Measurements from ENCODE around the gene TWIST2.

The TWIST2 gene

DNA sequence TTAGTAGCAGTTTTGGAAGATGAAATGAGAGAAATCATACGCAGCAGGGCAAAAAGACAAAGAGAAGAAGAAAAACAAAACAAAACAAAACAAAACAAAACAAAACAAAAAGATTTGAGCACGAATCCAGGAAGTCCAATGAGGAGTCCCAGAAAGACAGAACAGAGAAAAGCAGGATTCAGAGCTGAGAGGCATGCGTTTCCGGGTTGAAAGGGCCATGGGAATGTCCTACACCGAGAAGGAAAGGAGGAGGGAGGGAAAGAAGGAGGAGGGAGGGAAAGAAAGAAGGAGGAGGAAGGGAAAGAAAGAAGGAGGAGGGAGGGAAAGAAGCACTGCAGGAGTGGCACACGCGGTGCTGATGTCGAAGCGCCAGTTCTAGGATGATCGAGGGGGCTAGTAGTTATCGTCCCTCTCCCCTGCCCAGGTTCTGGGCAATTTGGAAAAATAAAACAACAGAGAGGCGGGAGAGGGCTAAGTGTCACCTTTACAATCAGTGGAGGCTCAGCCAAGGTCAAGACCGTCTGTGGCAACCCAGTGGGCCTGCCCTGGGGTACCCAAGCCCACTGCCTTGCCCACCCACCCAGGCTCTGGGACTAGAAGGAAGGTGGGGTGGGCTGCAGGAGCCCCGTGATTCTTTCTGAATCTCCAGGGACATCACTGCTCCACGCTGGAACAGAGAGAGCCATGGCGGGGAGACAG is 68.4 kb downstream of the TWIST2 start:
- in situ Hi-C loops (cut with MboI; ENCODE audit: low sequenced_read_pairs), result no loop called here

DNA sequence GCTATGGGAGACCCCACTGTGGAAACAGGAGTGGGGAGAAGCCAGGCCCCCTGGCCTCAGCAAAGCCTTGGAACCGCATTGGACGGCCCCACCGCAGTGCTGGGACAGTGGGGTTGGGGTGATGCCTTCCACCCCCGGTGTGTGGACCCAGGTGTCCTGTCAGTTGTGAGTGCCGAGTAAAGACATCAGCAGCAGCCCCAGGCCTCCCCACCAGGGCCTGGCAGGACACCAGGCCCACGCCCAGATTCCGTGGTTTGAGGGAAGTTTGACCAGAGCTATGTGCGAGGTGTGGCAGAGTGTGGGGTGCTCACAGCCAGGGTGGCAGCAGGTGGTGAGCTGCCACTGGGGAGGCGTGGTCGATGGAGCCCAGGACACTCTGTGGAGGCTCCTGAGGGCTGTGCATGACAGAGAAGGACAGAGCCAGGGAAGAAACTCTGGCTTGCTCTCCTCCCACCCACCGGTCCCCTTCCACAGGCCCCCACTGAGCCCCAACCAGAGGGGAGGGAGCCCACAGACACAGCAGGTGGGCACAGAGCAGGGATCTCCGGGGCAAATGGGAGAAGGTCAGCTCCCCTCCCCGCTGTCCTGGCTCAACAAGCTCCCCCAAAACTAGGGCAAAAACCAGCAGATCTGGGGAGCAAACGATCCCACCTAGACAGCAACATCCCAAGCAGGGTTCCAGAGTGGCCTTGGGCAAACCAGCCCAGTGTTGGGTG is 69.1 kb downstream of the TWIST2 start:
- in situ Hi-C loops (cut with MboI; ENCODE audit: low sequenced_read_pairs), result no loop called here

GRCh38 chr2:238919307-238919706 is 71.4 kb downstream of the TWIST2 start:
- in situ Hi-C loops (cut with MboI; ENCODE audit: low sequenced_read_pairs), result no loop called here

DNA sequence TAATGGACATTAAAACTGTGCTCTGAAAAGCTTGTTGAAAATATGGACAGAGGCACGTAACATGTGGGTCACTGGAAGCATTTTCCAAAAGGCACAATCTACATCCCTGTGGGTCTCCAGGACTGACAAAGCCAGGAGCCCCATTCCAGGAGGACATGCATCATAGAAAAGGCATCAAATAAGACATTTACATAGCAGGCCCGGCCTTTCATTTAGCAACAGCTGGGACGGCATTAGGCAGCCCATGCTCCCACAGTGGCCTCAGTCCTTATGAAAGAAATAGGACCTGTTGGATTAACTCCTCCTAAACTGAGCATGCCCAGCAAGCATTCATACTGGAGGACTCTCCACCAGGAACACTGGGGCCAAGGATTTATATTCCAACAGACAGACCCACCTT is 72.2 kb downstream of the TWIST2 start:
- in situ Hi-C loops (cut with MboI; ENCODE audit: low sequenced_read_pairs), result no loop called here

DNA sequence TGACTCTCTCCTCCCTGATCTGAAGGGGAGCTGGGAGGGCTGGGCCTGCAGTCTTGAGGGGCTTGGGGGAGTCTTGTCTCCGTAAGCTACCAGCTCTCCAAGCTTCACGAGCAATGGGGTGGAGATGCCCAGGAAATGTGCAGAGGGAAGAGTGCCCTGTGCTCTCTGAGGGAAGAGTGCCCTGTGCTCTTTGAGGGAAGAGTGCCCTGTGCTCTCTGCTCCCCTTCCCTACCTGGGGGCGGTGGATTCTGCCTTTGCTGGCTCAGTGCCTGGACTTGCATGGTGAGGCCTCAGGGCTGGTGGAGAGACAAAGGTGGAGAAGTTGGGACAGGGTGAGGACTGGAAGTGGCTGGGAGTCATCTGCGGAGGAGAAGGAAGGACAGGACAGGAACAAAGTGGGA is 72.7 kb downstream of the TWIST2 start:
- in situ Hi-C loops (cut with MboI; ENCODE audit: low sequenced_read_pairs), result no loop called here

GRCh38 chr2:238921259-238921658 is 73.4 kb downstream of the TWIST2 start:
- in situ Hi-C loops (cut with MboI; ENCODE audit: low sequenced_read_pairs), result no loop called here

- in situ Hi-C loops (cut with MboI; ENCODE audit: low sequenced_read_pairs), result no loop called here
These were observed 73.9 kb downstream of the TWIST2 start for GRCh38 chr2:238921681-238922319.

DNA sequence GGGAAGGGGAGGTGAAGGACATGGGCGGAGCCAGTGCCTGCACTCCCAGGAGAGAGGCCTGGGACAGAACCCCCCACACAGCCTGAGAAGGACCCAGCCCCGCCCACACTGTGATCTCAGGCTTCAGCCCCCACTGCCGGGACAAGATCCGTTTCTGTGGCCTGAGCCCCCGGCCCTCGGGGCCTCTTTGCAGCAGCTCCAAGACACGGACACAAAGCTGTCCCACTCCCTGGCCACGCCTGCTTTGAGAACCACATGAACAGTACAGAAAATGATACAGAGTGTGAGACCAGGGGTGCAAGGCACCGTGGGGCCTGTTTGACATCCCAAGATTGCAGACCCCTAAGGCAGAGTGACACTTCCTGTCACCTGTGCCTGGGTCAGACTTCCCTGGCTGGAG is 74.5 kb downstream of the TWIST2 start:
- in situ Hi-C loops (cut with MboI; ENCODE audit: low sequenced_read_pairs), result no loop called here

DNA sequence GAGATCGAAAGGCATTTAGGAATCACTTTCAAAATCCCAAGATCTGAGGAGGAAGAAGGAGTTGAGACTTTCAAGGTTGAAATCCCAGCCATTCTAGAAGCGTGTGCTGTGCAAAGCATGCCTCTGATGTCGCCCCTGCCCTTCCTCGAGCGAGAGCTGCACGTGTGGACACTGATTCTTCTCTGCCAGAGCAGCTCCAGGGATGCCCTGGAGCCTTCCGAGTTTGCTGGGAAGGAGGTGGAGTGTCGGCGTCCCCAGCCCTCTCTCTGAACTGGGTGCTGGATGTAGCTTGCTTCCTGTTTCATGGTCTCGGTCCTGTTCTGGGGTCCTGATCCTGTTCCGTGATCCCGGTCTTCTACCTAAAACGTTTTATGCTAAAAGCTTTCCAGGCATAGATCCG is 76.1 kb downstream of the TWIST2 start:
- in situ Hi-C loops (cut with MboI; ENCODE audit: low sequenced_read_pairs), result no loop called here

GRCh38 chr2:238924796-238925195 is 76.9 kb downstream of the TWIST2 start:
- in situ Hi-C loops (cut with MboI; ENCODE audit: low sequenced_read_pairs), result no loop called here

DNA sequence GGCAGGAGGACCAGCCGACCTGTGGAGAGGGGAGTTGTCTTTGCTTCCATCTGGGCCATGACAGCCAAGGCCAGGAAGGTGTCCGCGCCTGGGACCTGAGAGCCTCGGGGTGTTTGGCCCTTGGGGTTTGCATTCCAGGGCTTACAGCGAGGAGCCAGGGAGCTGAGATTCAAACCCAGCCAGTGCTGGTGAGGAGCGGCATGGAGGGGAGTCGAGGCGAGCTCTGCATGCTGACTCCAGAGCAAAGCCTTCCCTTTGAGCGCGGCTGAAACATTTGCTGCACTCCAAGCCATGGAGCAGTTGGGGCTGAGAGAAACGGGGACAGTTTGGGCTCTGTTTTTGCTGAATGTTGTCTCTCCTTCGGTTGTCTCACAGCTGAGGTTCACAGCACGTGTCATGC is 77.4 kb downstream of the TWIST2 start:
- in situ Hi-C loops (cut with MboI; ENCODE audit: low sequenced_read_pairs), result no loop called here

DNA sequence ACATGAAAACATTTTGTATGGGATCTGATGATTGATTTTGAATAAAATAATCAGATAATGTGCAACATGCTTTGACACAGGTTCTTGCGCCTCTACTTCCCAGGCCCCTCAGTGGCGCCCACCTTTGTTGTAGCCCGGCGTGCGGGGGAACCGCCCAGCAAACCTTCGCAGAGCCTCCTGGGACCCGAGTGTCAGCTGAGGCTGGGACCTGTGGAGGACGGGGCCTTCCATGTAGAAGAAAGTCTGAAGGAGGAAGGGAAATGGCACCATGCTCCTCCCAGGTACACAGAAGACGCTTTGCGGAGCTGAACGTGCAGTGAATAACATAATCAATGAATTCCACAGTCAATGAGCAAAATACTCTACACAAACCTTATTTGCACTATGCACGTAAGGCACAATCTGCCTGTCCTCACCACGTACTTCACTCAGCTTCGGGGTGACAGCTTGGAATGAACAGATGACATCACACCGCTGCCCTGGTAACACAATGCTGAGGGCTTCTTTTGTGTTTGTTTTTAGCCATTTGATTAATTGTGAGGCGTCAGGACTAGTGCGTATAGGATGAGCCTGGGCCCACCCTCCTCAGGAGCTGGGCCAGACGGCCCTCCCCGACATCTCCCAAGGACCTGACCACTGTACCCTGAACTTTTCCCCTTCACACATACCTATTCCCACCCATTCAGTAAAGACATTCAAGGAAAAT is 78.1 kb downstream of the TWIST2 start:
- in situ Hi-C loops (cut with MboI; ENCODE audit: low sequenced_read_pairs), result no loop called here

DNA sequence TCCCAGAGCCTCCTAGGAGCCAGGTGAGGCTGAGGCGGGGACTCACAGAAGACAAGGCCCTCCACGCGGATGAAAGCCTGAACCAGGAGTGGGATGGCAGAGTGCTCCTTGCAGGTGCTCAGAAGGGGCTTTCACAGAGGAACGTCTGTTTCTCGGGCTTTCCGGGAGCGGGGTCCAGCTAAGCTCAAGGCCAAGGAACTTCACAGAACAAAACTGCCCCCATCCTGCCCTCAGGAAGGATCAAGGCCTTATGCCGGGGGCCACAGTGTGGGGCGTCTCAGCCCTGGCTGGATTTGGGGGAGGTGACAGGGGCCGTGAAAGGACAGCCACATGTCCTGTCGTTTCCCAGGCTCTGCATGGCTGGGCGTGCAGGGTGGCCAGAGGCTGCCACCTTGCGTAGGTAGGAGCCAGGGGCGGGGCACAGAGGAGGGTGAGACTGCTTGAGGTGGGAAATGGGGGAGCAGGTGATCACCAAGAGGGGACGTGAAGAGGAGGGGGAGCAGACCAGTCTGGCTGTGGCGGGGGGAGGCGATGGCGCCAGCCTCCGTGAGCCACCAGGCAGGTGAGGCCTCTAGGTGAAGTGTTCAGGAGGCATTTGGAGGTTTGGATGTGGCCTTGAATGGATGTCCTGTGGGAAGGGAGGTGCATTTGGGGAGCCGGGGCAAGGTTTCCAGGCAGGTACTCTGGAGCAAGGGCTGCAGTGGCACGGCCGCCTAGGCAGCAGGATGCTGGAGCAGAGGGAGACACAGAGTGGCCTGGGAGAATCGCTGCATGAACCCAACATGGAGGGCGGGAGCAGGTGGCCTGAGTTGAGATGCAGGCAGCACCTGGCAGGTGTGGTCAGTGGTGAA is 79.1 kb downstream of the TWIST2 start:
- in situ Hi-C loops (cut with MboI; ENCODE audit: low sequenced_read_pairs), result no loop called here

DNA sequence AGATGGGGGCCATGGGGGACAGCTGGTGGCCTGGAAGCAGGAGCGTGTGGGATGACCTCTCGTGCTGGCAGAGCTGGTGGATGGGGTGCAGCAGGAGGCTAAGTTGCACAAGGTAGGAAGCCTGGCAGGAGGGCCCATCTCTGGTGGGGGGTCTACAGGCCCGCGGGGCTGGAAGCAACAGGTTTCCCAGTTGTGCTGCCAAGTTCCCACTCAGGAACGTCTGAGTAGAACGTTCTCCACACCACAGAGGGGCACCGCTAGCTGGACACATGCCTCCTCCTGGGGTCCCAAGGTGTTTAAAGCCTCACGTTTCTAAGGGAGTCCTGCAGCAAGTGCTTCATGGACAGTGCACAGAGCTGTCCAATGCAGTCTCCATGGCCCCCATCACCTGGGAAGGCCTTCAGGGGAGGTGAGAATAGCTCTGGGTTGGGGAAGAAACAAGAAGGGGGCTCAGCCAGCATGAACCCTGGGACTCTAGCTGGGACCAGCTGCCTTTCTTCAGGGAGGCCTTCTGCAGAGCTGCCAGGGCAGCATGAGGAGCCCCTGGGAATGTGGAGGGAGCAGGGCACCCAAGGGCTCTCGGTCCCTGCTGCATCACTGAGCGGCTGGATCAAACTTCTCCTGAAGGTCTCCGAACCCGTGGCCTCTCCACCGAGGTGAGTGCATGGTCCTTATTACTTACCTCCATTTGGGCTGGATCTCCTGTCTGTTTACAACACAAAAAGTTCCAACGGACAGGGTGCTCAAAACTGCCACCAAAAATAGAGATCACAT is 80.0 kb downstream of the TWIST2 start:
- in situ Hi-C loops (cut with MboI; ENCODE audit: low sequenced_read_pairs), result no loop called here

DNA sequence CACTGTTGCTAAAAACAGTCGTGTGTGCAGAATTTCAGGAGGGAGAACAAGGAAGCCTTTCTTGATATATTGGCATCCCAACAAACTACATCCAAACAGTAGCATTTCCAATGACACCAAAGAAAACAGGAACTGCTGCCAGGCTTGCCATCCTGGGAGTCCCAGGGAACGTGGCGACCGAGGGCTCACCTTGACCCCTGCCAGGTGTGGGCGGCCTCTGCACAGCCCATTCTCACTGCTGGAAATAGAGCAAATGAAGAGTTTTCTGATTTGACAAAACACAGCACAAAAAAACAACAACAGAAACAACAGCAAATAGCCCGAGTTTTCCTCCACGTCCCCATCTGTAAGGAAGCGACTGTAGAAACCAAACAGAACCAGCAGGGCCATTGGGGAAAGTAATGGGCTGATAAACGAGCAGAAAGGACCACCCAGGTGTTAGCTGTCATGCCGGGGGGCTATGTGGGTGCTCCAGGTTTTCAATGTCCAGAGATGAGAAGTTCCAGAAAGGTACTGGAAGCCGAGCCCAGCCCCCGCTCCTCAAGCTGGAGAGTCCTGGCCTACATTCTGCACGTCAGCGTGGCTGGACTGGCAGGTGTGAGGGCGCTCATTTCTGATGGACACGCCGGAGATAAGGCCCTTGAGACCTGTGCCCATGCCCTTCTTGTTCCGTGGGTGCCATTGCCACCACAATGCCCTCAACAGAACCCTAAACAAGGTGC is 80.8 kb downstream of the TWIST2 start:
- in situ Hi-C loops (cut with MboI; ENCODE audit: low sequenced_read_pairs), result no loop called here

- in situ Hi-C loops (cut with MboI; ENCODE audit: low sequenced_read_pairs), result no loop called here
These were observed 81.6 kb downstream of the TWIST2 start for GRCh38 chr2:238929242-238930081.

DNA sequence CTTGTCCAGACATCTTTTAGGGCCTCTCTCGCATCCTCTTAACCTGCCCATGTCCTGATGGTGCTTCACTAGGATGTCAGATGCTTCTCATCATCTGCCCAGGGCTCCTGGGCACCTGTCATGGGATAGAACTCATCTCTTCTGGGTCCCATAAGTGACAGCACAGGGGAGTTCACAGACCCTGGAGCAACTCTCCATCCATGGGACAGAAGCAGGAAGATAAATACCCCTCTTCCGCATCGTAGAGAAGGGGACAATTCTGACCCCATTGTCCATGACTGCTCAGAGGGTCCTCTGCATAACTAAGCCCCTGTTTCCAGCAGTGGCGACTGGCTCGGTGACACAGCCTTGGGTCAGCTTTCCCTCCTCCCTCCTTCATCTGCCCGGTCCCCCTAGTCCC is 82.3 kb downstream of the TWIST2 start:
- in situ Hi-C loops (cut with MboI; ENCODE audit: low sequenced_read_pairs), result no loop called here

Data from hTERT RPE-1 (cell line).